Measurements from ENCODE around the gene MAPT. TPM values are rescaled to one million over a fixed set of nuclear protein-coding genes. Genes with fewer than 3 reads are reported as not detected.
A peak's percentile ranks its signal among the peaks of the same experiment; 100 is the strongest.
"Not testable (repeated sequence)": the region's sequence is repeated elsewhere in the genome, so short reads cannot be mapped to it uniquely, and the experiment has no call there.

MAPT gene
- total RNA-seq, 2 donors from 2014 or later = 20.8 to 24.0 TPM

DNA sequence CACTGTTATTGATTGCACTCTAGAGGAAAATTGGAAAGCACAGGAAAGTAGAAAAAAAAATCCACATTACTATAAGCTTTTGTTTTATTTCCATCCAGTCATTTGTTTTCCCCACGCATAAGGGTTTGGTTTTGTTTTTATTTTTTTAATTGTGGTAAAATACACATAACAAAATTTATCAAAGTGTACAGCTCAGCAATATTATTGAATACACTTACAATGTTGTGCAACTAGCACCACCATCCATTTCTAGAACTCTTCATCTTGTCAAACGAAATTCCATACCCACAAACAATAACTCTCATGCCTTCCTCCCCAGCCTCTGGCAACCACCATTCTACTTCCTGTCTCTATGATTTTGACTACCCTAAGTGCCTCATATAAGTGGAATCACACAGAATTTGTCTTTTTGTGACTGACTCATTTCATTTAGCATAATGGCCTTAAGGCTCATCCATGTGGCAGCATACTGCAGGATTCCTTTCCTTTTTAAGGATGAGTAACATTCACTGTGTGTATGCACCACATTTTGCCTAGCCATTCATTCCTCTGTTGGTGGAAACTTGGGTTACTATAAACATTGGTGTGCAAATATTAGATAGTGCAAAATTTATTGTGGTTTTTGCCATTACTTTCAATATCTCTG lies 38.5 kb upstream of the MAPT start:
- intact Hi-C loops (cut with DNase I) = no loop called here
- DNase-seq = no peak
- no peak for ATAC-seq

DNA sequence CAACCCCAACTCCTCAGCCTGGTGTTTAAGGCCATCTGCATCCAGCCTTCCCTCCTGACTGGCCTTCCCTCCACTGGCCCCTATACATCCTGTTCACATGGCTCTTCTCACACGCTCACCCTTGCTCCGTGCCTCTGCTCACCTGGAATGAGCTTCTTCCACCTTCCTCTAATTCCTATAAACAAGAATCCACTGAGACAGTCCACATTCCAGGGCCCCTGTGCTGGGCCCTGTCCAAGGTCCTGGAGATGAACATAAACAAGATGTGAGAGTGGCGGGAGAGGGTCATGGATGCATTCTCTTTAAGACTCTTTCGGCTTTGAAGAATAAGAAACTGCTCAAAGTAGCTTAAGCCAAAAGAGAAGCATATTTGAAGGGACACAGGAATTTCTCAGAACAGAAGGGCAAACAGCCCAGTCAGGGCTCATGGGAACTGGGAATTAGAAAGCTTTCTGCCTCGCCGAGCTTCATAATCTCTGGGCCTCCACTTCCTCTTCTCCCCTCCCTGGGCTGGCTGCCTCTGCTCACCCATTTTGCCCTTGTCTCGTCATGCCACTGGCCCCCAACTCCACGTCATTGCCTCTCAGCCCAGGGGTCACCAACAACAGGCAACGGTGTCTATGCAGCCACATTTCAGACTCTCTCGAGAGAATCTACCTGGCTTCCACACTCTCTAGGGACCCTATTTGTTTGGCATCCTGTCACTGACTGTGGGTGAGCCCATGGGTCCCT lies 36.2 kb upstream of the MAPT start:
- intact Hi-C loops (cut with DNase I) = no loop called here
- peak; percentile 26 to 50 for ATAC-seq

DNA sequence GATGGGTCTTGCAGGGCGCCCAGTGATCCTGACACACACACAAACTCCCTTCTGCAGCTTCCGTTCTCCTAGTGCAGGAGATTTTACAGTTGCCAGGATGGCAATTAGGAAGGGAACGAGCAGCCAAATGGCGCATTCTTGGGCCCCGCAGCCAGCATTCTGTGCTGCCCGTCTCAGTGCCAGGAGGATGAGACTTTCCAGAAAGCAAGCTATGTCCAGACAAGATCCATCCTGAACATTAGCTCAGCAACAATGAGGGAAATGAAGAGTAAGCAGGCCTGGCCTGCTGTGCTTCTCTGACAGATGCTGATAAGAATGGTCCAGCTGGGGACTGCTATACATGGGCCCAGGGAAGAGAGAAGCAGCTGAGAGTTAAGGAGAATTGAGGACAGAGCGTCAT lies 33.2 kb upstream of the MAPT start:
- intact Hi-C loops (cut with DNase I) = no loop called here
- ATAC-seq (no peak), DNase-seq (no peak)

More for the DNA sequence above, 36.2 kb upstream of the MAPT start:
- no peak for DNase-seq

DNA sequence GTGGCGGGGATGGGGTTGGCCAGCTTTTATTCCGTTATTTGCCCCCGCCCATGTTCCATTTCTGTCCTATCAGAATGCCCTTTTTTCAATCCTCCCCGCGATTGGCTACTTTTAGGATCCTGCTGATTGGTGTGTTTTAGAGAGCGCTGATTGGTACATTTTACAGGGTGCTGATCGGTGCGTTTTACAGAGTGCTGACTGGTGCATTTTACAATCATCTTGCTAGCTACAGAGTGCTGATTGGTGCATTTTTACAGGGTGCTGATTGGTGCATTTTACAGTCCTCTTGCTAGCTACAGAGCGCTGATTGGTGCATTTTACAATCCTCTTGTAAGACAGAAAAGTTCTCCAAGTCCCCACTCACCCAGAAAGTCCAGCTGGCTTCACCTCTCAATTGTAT lies 32.2 kb upstream of the MAPT start:
- intact Hi-C loops (cut with DNase I); DNase-seq; ATAC-seq: not testable (repeated sequence)

DNA sequence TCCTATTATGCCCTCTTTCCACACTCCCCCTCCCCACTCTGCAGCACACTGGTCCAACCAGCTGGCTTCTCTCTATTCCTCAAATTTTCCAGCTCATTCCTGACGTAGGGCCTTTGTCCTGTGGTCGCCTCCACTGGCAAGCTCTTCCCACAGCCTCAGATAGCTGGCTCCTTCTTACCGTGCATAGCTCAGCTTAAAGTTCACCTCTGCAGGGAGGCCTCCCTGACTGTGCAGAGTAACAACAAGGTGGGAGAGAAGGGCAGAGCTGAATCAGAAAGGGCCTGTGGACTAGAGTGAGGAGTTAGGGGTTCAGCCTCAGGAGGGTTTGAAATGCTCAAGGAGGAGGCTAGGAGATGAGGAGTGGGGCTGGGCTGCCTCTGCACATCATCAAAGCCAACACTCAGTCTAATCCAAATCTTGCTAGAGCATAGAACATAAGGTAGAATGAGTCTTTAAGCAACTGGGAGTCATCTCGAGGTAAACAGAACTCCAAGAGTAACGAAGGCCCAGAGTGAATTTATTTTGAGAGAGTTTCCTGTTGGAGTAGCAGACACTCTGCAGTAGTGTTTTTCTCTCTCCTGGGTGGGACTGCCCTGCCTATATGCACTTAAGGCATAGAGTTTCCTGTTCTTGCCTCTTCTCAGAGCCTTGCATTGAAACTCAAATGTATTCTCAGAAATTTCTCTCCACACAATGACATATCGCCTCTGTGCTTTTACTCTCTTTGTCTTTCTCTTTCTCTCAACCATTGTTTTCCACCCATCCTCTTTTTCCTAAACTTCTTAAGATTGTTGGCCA lies 30.3 kb upstream of the MAPT start:
- ATAC-seq (no peak), DNase-seq (no peak)
- intact Hi-C loops (cut with DNase I) = no loop called here

DNA sequence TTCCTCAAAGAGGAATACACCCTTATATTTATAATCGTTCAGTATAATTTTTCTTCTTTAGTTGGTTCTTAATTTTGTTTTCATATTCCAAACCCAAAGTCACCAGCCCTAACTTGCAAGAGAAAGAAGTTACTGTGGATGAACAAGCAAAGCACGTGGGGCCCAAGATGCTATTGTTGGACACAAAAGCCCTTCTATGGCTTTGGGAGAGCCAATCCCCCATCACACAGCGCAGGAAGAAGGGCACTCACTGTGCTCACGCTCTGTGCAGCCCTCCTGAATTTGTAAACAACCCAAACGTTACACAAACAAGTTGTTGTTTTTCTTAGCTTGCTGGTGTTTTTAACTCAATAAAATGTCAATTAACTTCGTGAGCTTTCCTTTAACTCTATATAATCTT lies 27.2 kb upstream of the MAPT start:
- no peak for ATAC-seq
- intact Hi-C loops (cut with DNase I) = no loop called here
- no peak for DNase-seq

DNA sequence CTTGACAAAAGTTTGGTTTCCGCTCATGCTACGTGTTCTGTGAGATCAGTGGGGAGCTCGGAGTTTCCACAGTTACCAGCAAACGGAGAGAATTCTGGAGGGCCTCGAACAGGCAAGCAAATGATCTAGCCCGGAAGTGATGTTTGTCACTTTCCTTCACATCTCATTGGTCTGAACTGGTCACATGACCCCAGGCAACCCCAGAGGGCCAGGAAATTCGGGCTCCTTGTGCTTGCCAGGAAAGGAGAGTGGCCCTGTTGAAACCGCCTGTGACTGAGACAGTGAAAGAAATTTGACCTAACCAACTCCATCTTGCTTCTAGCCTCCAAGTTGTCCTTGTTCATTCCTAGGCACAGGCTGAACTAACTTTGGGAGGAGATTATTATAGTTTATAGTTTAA lies 26.7 kb upstream of the MAPT start:
- intact Hi-C loops (cut with DNase I) = no loop called here
- DNase-seq (no peak), ATAC-seq (no peak)

DNA sequence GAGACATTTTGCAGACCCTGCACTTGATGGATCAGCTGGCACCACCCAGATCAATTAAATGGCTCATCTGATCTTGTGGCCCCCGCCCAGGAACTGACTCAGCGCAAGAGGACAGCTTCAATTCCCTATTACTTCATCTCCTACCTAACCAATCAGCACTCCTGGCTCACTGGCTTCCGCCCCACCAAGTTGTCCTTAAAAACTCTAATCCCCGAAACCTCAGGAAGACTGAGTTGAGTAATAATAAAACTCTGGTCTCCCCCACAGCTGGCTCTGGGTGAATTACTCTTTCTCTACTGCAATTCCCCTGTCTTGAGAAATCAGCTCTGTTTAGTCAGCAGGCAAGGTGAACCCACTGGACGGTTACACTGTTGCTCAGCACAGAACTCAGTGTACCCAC lies 26.1 kb upstream of the MAPT start:
- intact Hi-C loops (cut with DNase I) = no loop called here
- no peak for DNase-seq
- ATAC-seq = no peak

DNA sequence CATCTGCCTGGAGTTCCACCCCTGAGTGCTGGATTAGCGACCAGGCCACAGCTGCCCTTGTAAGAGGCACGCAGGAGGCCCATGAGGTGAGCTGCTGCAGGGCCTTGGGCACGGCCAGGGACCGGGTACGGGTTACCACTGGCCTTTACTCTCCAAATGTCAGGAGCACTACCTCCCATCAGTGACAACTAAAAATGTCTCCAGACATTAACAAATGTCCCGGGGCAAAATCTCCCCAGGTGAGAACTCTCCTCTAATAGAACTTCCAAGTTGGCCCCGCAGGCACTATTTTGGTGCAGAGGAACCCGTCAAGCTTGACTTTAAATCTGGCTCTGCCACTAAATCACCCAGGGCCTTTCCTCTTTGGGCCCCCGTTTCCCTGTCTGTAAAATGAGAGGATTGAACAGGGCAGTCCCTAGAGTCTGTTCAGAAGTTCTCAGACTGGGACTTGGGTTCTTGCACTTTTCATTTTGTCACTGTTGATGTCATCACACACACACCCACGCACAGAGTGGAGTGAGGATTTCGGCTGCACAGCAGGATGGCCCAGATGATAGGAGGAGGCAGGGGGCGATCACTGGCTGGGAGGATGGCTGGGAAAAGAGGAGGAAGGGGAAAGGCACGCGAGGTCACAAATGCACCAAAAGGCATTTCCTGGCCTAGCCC lies 24.5 kb upstream of the MAPT start:
- DNase-seq (no peak), ATAC-seq (no peak)
- intact Hi-C loops (cut with DNase I) = no loop called here

DNA sequence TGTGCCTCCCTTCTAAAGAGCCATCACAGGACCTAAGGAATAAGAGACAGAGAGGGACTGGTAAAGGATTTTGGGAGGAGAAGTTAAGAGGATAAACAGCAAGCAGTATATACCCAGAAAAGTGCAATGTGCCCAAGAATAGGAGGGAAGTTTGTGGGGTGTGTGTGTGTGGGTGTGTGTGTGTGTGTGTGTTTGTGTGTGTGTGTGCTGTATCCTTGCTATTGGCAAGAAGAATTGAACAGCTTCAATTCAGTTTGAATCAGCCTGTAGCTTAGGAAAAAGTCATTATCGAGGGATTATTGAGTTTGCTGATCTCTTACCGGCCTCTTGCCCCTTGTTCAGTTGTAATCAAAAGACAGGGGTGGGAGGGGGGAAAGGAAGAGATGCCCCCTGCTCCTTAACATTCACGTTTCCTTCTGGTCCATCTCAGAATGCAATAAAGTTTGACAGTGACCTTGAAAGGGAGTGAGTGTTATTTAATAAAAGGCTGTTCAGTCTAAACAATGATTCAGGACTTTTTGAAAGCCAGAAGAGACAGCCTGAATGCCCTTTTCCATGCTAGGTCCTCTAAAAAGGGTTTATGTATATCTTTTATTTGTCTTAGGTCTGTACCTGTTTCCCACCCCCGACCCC lies 23.9 kb upstream of the MAPT start:
- intact Hi-C loops (cut with DNase I) = no loop called here
- DNase-seq (no peak), ATAC-seq (no peak)

DNA sequence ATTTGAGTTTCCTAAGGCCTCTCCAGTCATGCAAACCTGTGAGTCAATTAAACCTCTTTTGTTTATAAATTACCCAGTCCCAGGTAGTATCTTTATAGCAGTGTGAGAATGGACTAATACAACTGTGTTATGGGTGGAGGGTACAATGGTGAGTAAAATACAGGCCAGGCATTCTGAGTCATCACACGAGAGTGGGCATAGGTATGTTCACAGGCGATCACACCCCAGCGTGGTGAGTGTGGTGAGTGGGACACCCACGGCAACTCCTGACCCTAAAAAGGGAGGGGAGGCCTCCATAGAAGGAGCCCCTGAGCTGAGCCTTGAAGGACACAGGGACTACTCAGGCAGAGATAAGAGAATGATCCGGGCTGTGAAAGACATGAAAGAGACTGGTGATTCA lies 22.6 kb upstream of the MAPT start:
- ATAC-seq (no peak), DNase-seq (no peak)
- intact Hi-C loops (cut with DNase I) = no loop called here

DNA sequence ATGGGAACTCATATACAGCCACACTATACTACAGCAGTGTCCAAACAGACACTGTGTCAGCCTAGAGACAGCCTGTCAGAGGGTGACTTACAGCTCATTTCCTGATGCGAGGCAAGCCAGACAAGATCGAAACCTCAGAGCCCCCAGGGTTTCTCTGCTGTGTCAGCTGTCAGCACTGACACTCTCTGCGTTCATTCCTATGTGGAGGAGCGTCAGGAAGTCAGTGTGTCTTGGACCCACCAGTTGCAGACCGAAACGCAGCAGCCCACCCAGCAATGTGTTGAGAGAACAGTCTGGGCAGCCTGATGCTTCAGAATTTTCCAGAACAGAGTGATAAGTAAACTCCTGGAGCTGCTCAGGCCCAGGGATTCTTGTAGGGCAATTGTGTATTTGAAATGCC lies 20.6 kb upstream of the MAPT start:
- no peak for ATAC-seq
- intact Hi-C loops (cut with DNase I) = no loop called here

DNA sequence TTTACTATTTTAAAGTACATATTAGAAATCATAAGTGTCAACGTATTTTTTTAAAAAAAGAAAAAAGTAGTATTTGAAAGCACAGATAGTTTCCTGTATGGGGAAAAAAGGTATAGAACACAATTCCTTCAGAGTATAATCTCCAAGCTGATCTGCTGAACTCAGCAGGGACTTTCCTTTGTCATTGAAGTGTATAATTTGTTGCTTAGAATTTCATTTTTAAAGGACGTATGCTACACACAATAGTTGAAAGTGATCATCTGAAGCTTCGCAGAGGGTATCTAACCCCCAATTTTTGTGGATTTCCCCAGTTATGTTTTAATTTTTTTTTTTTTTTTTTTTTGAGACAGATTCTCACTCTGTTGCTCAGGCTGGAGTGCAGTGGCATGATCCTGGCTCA lies 20.2 kb upstream of the MAPT start:
- intact Hi-C loops (cut with DNase I) = no loop called here
- no peak for DNase-seq
- ATAC-seq = no peak

More for the DNA sequence above, 20.6 kb upstream of the MAPT start:
- DNase-seq = no peak

DNA sequence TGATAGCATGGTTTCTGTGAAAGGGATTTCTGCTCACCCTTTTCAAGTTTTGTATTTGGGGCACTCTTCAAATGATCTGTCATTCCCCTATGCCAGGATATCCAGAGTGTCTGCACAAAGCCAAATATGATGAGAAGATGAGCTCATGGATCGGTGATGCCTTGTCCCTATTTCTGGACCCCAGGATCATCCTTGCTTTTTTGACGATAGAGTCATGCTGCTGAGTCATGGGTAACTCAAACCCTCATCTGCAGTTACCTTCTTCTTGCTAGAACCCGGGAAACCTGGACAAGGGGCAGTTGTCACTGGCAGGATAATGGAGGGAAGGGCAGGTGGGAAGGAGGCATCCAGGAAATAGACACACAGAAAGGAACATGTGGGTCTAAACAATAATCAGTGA lies 17.8 kb upstream of the MAPT start:
- intact Hi-C loops (cut with DNase I) = no loop called here
- no peak for ATAC-seq
- DNase-seq = no peak

DNA sequence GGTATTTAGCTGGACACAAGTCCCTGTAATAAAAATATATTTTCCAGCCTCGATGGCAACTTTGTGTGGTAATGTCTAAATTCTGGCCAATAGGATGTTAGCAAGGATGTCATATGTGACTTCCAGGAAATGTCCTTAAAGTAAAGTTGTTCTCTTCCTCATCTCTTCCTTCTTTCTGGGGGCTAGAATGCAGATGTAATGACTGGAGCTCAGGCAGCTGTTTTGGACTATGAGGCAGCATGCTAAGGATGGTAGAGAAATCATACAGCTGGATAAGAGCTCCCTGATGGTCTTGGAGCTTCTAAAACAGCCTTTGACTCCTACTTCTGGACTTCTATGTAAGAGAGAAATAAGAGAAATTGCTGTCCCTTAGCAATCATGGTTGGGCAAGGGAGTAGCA lies 16.9 kb upstream of the MAPT start:
- no peak for DNase-seq
- no peak for ATAC-seq
- intact Hi-C loops (cut with DNase I) = no loop called here

DNA sequence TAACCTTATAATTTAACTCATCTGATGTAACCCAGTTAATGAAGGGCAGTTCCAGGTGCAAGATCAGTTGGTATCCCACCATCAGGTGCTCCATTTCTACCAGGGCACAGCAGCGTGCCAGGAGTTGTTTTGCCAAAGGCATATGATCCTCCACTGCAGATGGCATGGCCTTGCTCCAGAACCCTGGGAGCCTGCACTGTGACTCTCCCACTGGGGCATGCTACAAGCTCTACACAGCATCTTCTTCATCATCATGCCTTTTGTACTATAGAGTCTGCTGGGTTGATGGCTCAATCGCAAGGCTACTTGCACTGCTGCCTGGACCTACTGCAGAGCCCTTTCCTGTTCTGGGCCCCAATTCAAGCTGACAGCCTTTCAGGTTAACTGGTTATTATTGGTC lies 11.3 kb upstream of the MAPT start:
- ATAC-seq (no peak), DNase-seq (no peak)
- intact Hi-C loops (cut with DNase I) = no loop called here

DNA sequence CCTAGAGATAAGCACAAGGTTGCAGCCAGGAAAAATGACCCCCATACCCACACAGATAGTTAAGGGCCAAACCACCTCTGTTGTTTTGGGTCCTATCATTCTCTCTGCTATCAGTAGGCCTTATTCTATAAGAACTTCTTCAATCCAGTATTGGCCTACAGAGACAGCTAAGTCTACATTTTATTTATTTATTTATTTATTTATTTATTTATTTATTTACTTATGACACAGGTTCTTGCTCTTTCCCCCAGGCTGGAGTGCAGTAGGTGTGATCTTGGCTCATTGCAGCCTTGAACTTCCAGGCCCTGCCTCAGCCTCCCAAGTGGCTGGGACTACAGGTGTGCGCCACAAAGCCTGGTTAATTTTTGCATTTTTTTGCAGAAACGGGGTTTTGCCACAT lies 7.5 kb upstream of the MAPT start:
- ATAC-seq (no peak), DNase-seq (no peak)
- intact Hi-C loops (cut with DNase I) = no loop called here

DNA sequence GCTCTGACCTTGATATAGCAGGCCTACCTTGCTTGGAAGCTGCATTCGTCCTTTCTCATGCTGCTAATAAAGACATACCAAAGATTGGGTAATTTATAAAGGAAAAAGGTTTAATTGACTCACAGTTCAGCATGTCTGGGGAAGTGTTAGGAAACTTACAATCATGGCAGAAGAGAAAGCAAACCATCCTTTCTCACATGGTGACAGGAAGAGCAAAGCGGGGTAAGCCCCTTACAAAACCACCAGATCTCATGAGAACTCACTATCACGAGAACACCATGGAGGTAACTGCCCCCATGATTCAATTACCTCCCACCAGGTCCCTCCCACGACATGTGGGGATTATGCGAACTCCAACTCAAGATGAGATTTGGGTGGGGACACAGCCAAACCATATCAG lies 6.0 kb upstream of the MAPT start:
- DNase-seq = no peak
- no peak for ATAC-seq
- intact Hi-C loops (cut with DNase I) = no loop called here

DNA sequence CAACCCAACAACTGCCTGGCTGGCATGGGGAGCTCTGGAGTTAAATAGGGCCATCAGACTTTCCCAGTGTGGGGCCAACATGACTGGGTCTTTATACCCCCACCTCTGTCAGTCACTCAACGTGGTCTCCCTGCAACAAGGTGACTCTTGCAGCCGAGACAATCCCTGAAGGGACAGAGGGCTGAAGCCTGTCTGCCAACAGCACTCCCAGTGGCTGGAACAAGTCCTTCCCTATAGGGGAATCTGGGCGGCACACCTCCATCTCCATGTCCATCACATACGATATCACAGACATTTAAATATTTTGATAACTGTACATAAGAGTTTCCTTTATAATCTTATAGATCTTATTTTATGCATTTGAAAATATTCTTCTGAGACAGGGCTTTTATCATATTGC lies 4.8 kb upstream of the MAPT start:
- no peak for ATAC-seq
- intact Hi-C loops (cut with DNase I) = no loop called here
- no peak for DNase-seq

DNA sequence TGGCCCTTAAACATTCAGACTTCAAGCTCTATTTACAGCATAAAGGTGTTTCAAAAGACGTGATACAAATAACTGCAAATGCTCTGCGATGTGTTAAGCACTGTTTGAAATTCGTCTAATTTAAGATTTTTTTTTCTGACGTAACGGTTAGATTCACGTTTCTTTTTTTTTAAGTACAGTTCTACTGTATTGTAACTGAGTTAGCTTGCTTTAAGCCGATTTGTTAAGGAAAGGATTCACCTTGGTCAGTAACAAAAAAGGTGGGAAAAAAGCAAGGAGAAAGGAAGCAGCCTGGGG lies 681 bp upstream of the MAPT start:
- DNase-seq = no peak
- intact Hi-C loops (cut with DNase I) = no loop called here
- no peak for ATAC-seq

Measured in left cardiac atrium (tissue), 4 donors.